22Rv1 (cell line): Measurements from ENCODE around the gene RTL10.
"Not testable (repeated sequence)": the region's sequence is repeated elsewhere in the genome, so short reads cannot be mapped to it uniquely, and the experiment has no call there.

ENCODE experiments used
- H3K27ac ChIP-seq: fragments of 450-650 bp; 2 replicates; pipeline ENCODE4 v1.5.1; 2017
- ZFX ChIP-seq: fragments of 450-650 bp; IDR thresholded peaks from 2 replicates; pipeline ENCODE4 v1.6.1; 2017; ENCODE audit warnings: antibody characterized with exemption, borderline replicate concordance
- TF ChIP-seq, protein P1 (sequence below): fragments of 450-650 bp; IDR thresholded peaks from 2 replicates; pipeline ENCODE4 v1.5.1; 2017; ENCODE audit warnings: mild to moderate bottlenecking

RTL10 gene

GRCh38 chr22:19836512-19836911 lies 18.2 kb downstream of the RTL10 start:
- TF ChIP-seq, protein P1, sequence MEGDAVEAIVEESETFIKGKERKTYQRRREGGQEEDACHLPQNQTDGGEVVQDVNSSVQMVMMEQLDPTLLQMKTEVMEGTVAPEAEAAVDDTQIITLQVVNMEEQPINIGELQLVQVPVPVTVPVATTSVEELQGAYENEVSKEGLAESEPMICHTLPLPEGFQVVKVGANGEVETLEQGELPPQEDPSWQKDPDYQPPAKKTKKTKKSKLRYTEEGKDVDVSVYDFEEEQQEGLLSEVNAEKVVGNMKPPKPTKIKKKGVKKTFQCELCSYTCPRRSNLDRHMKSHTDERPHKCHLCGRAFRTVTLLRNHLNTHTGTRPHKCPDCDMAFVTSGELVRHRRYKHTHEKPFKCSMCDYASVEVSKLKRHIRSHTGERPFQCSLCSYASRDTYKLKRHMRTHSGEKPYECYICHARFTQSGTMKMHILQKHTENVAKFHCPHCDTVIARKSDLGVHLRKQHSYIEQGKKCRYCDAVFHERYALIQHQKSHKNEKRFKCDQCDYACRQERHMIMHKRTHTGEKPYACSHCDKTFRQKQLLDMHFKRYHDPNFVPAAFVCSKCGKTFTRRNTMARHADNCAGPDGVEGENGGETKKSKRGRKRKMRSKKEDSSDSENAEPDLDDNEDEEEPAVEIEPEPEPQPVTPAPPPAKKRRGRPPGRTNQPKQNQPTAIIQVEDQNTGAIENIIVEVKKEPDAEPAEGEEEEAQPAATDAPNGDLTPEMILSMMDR = no peak
- no peak for TF ChIP-seq ZFX
- no peak overlapping the region for H3K27ac ChIP-seq

- TF ChIP-seq, protein P1 = no peak
- TF ChIP-seq ZFX = no peak
- H3K27ac ChIP-seq = no peak overlapping the region
Observed at GRCh38 chr22:19834599-19834998, 20.1 kb downstream of the RTL10 start.

- H3K27ac ChIP-seq = not testable (repeated sequence)
Observed at GRCh38 chr22:19833327-19833726, 21.3 kb downstream of the RTL10 start.

GRCh38 chr22:19832476-19833108 lies 22.1 kb downstream of the RTL10 start:
- TF ChIP-seq, protein P1 = no peak
- no peak for TF ChIP-seq ZFX
- H3K27ac ChIP-seq = no peak overlapping the region

DNA sequence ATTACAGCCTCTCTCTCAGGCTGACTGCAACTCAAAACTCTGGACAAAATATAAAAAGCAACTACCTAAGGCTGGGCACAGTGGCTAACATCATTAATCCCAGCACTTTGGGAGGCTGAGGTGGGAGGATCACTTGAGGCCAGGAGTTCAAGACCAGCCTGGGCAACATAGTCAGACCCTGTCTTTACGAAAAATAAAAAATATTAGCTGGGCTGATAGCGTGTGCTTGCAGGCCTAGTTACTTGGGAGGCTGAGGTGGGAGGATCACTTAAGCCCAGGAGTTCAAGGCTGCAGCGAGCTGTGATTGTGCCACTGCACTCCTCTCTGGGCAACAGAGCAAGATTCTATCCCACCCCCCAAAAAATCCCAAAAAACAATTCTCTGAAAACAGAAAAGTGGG lies 22.7 kb downstream of the RTL10 start:
- not testable (repeated sequence) for H3K27ac ChIP-seq

DNA sequence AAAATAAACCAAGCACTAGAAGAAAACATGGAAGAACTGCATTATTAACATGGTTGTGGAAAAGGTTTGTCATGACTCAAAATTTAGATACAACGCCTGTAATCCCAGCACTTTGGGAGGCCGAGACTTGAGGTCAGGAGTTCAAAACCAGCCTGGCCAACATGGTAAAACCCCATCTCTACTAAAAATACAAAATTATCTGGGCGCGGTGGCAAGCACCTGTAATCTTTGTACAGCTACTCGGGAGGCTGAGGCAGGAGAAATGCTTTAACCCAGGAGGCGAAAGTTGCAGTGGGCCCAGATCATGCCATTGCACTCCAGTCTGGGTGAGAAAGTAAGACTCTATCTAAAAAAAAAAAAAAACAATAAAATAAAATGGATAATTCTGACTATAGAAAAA lies 23.7 kb downstream of the RTL10 start:
- no peak overlapping the region for H3K27ac ChIP-seq
- TF ChIP-seq, protein P1 = no peak
- no peak for TF ChIP-seq ZFX

DNA sequence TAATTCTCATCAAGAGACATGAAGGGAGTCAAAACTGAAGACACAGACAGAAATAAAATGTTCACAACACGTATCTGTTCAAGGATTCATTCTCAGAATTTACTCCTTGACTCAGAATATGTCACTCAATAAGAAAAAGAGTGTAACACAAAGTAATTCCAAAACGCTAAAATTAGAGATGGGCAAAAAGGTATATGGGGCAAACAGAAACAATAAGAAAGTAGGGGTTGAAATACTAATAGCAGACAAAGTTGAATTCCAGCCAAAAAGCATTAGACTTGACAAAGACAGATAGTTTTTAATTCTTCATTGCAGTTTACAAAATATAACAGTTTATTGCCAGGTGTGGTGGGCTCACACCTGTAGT lies 26.7 kb downstream of the RTL10 start:
- H3K27ac ChIP-seq = no peak overlapping the region
- TF ChIP-seq, protein P1 = no peak
- no peak for TF ChIP-seq ZFX

- TF ChIP-seq, protein P1 = no peak
- TF ChIP-seq ZFX = no peak
- H3K27ac ChIP-seq = no peak overlapping the region
Observed at GRCh38 chr22:19827341-19828034, 27.2 kb downstream of the RTL10 start.
